Trophoblast cell (in vitro differentiated cells and primary cell): ENCODE data around the gene EPS8.

Experiments used
- DNase-seq, 2 donors: peaks; one replicate each; pipeline ENCODE4 v3.0.0-alpha.2; 2016
- H2AFZ ChIP-seq: 2 replicates; pipeline ENCODE4 v1.6.1; 2013; ENCODE audit warnings: low read length, moderate library complexity, mild to moderate bottlenecking; ENCODE audit not compliant: insufficient read depth, poor library complexity
- H2AK5ac ChIP-seq: 2 replicates; pipeline ENCODE4 v1.6.1; 2013; ENCODE audit warnings: mild to moderate bottlenecking, low read length
- H2BK120ac ChIP-seq: 2 replicates; pipeline ENCODE4 v1.6.1; 2013; ENCODE audit warnings: low read length, mild to moderate bottlenecking, moderate library complexity; ENCODE audit not compliant: insufficient read depth, poor library complexity
- H2BK12ac ChIP-seq: 2 replicates; pipeline ENCODE4 v1.6.1; 2013; ENCODE audit warnings: mild to moderate bottlenecking, low read length, moderate library complexity
- H2BK5ac ChIP-seq: 2 replicates; pipeline ENCODE4 v1.6.1; 2013; ENCODE audit warnings: low read length, low read depth, moderate library complexity, mild to moderate bottlenecking; ENCODE audit not compliant: poor library complexity
- H3K14ac ChIP-seq: 2 replicates; pipeline ENCODE4 v1.6.1; 2013; ENCODE audit warnings: mild to moderate bottlenecking, low read length
- H3K18ac ChIP-seq: 2 replicates; pipeline ENCODE4 v1.6.1; 2013; ENCODE audit warnings: mild to moderate bottlenecking, low read length
- H3K23ac ChIP-seq: 2 replicates; pipeline ENCODE4 v1.6.1; 2013; ENCODE audit warnings: low read length
- H3K27ac ChIP-seq: 2 replicates; pipeline ENCODE4 v1.5.1; 2013; ENCODE audit warnings: low read depth, mild to moderate bottlenecking, inconsistent platforms, low read length, moderate library complexity
- H3K27me3 ChIP-seq: 2 replicates; pipeline ENCODE4 v1.6.1; 2013; ENCODE audit warnings: inconsistent platforms, mild to moderate bottlenecking, low read length, moderate library complexity; ENCODE audit not compliant: insufficient read depth
- H3K36me3 ChIP-seq, 2 experiments: 1 replicate in 1 of 2; 2 replicates in 1 of 2; pipeline ENCODE4 v1.6.1; 2013; ENCODE audit warnings: low read length in 2 of 2, mild to moderate bottlenecking in 2 of 2, moderate library complexity in 1 of 2; ENCODE audit not compliant: insufficient read depth in 2 of 2, control insufficient read depth in 1 of 2
- H3K4ac ChIP-seq: 2 replicates; pipeline ENCODE4 v1.6.1; 2013; ENCODE audit warnings: low read depth, mild to moderate bottlenecking, low read length, moderate library complexity
- H3K4me1 ChIP-seq, 2 experiments: 1 replicate in 1 of 2; 2 replicates in 1 of 2; pipeline ENCODE4 v1.6.1; 2013; ENCODE audit warnings: low read length in 2 of 2, mild to moderate bottlenecking in 2 of 2, moderate library complexity in 1 of 2; ENCODE audit not compliant: insufficient read depth in 2 of 2, control insufficient read depth in 1 of 2
- H3K4me2 ChIP-seq: 2 replicates; pipeline ENCODE4 v1.6.1; 2013; ENCODE audit warnings: inconsistent platforms, mild to moderate bottlenecking, low read length, moderate library complexity
- H3K4me3 ChIP-seq: 2 replicates; pipeline ENCODE4 v1.5.1; 2013; ENCODE audit warnings: mild to moderate bottlenecking, low read depth, low read length, inconsistent platforms
- H3K79me1 ChIP-seq: one replicate; pipeline ENCODE4 v1.6.1; 2013; ENCODE audit warnings: low read length
- H3K79me2 ChIP-seq: 2 replicates; pipeline ENCODE4 v1.6.1; 2013; ENCODE audit warnings: low read length, mild to moderate bottlenecking; ENCODE audit not compliant: control insufficient read depth, insufficient read depth, poor library complexity
- H3K9ac ChIP-seq: 2 replicates; pipeline ENCODE4 v1.6.1; 2013; ENCODE audit warnings: mild to moderate bottlenecking, low read length
- H3K9me3 ChIP-seq: 2 replicates; pipeline ENCODE4 v1.6.1; 2013; ENCODE audit warnings: low read depth, mild to moderate bottlenecking, control low read depth, inconsistent platforms, low read length; ENCODE audit not compliant: insufficient read depth
- H4K12ac ChIP-seq: 2 replicates; pipeline ENCODE4 v1.6.1; 2013; ENCODE audit warnings: low read depth, mild to moderate bottlenecking, low read length, moderate library complexity
- H4K8ac ChIP-seq: 2 replicates; pipeline ENCODE4 v1.6.1; 2013; ENCODE audit warnings: low read depth, mild to moderate bottlenecking, low read length, moderate library complexity
- H4K91ac ChIP-seq: one replicate; pipeline ENCODE4 v1.6.1; 2013; ENCODE audit warnings: low read depth, mild to moderate bottlenecking, low read length, moderate library complexity
- WGBS: extraction: QIAGEN DNeasy Blood & Tissue Kit; methylation state at CpG from one replicate; pipeline ENCODE4 v1.1.7; 2013; ENCODE audit warnings: missing lambda C conversion rate; ENCODE audit not compliant: insufficient read length, insufficient coverage; ENCODE audit errors: extremely low coverage; 5-methylcytosine and 5-hydroxymethylcytosine counted together

The EPS8 gene

DNA sequence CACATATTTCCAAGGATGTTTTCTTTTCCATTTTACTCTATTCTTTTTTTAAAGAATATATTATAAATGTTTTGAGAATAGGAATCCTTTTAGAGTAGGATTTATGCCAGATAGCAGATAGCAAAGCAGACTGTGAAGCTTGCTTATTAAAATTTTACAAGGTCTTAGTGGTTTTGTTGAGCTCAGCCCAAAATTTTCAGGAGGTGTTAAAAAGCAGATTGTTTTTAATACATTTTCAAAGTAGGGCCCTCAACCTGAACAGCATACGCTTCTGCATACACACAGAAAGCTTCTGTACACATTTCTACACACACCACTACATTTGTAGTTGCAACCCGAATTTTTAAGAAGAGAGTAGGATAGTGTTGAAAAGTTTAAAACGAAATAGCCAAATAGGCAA lies 151.0 kb downstream of the EPS8 start:
- Histone ChIP-seq H3K14ac (no peak overlapping the region), H3K36me3 (no peaks in the 10 kb centered on the region), H4K91ac (no peak overlapping the region), H3K79me2 (no peaks in the 10 kb centered on the region), H2AK5ac (no peak overlapping the region), H3K79me1 (no peaks in the 10 kb centered on the region), H3K4ac (no peak overlapping the region), H4K12ac (no peak overlapping the region), H2AFZ (no peak overlapping the region), H2BK120ac (no peak overlapping the region), H3K4me1 (no peaks in the 10 kb centered on the region), H3K4me2 (no peak overlapping the region), H3K27me3 (no peaks in the 10 kb centered on the region), H2BK5ac (no peak overlapping the region), H3K27ac (no peak overlapping the region), H4K8ac (no peak overlapping the region), H3K4me3 (no peak overlapping the region), H3K18ac (no peak overlapping the region), H3K23ac (no peak overlapping the region), H3K9ac (no peak overlapping the region), H3K9me3 (no peaks in the 10 kb centered on the region), H2BK12ac (no peak overlapping the region)
- WGBS, result no CpG with 5 or more reads among the region's 3 CpGs
- no peak for DNase-seq

DNA sequence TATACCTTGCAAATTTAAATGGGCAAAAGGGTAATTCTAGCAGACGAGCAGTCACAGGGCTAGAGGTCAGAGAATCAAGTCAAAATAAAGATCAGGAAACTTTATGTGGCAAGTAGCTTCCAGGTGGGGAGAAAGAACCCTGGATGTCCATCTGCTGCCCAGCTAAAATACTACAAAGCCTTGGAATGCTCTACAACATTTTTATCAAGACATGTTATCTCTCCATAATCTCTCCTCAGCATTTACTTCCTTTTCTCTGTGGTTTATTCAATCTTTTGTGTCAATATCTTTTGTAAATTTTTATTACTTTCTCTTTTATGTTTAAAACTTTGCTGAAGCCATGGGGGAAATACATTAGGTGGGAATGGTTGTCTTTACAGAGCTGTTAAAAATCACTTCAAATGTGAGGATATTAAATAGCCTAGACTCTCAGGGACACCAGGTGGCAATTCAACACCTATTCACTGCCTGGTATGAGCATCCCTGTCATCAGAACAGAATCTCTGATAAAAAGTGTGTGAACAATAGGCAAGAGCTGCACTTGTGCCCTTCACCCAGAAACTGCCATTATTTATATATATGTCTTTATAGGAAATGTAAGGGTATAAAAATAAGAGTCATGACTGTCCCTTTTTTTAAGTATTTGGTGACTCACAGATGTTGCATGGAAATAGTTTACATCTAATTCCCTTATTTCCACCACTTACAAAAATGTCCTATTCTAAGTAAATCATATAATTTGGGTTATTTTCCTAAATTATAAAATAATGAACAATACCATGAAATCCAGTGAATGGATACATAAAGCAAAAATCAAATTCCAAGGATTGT lies 152.9 kb downstream of the EPS8 start:
- no peak overlapping the region for H3K4ac ChIP-seq

DNA sequence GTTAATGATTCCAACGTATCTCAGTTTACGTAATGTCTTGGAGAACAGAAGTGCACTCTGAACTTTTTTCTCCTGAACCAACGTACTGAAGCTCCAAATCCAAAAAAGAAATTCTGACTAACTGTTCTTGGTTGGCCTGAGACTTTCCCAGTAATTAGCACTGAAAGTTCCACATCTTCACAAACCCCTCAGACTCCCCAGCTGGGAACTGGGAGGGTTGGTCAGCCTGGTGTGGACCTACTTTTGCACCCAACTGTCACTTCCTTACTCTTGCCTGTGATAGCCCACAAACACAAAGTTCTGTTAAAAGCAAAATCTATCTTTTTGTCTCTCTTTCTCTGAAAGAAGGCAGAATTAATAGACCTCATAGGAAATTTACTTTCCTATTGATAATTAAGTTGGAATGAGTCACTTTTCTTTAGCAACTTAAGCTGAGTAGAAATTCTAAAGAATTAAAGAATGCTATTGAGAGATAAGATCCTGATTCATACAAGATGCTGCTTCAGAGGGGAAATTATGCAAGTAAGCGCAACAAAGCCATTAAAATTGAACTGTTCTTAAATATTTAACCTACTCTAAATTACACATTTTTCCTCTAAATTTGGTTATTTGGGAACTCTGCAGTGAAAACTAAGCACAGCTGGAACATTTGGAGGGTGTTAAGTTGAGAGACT lies 155.0 kb downstream of the EPS8 start:
- H2AFZ ChIP-seq, result no peak overlapping the region
- H2BK120ac ChIP-seq, result no peak overlapping the region
- H3K9ac ChIP-seq, result no peak overlapping the region
- H3K18ac ChIP-seq, result no peak overlapping the region
- H4K12ac ChIP-seq, result no peak overlapping the region
- peaks cover 2% of the 10 kb centered on the region for H3K79me1 ChIP-seq
- no peaks in the 10 kb centered on the region for H3K9me3 ChIP-seq
- no peak overlapping the region for H3K14ac ChIP-seq
- H4K8ac ChIP-seq, result no peak overlapping the region
- no CpG with 5 or more reads among the region's 4 CpGs for WGBS
- no peak for DNase-seq
- no peaks in the 10 kb centered on the region for H3K27me3 ChIP-seq
- no peak overlapping the region for H3K4me3 ChIP-seq
- no peak overlapping the region for H2AK5ac ChIP-seq
- H4K91ac ChIP-seq, result no peak overlapping the region
- no peaks in the 10 kb centered on the region for H3K79me2 ChIP-seq
- H3K23ac ChIP-seq, result no peak overlapping the region
- no peaks in the 10 kb centered on the region for H3K36me3 ChIP-seq
- no peak overlapping the region for H3K4ac ChIP-seq
- H3K4me2 ChIP-seq, result no peak overlapping the region
- no peak overlapping the region for H2BK5ac ChIP-seq
- no peak overlapping the region for H2BK12ac ChIP-seq
- peaks cover 2% of the 10 kb centered on the region in 2 experiments for H3K4me1 ChIP-seq
- no peak overlapping the region for H3K27ac ChIP-seq

More for the DNA sequence above, 152.9 kb downstream of the EPS8 start:
- Histone ChIP-seq H2AK5ac (no peak overlapping the region), H3K4me2 (no peak overlapping the region), H3K27me3 (no peaks in the 10 kb centered on the region), H3K79me1 (no peaks in the 10 kb centered on the region), H3K9ac (no peak overlapping the region), H3K9me3 (no peaks in the 10 kb centered on the region), H2BK120ac (no peak overlapping the region), H3K14ac (no peak overlapping the region), H4K8ac (no peak overlapping the region), H3K79me2 (no peaks in the 10 kb centered on the region), H3K4me3 (no peak overlapping the region), H2AFZ (no peak overlapping the region), H3K36me3 (no peaks in the 10 kb centered on the region), H3K4me1 (peaks cover 2% of the 10 kb centered on the region in 2 experiments), H3K23ac (no peak overlapping the region), H3K18ac (no peak overlapping the region), H4K12ac (no peak overlapping the region), H4K91ac (no peak overlapping the region), H2BK5ac (no peak overlapping the region), H2BK12ac (no peak overlapping the region), H3K27ac (no peak overlapping the region)
- no peak for DNase-seq
- no CpG with 5 or more reads among the region's 1 CpG for WGBS

DNA sequence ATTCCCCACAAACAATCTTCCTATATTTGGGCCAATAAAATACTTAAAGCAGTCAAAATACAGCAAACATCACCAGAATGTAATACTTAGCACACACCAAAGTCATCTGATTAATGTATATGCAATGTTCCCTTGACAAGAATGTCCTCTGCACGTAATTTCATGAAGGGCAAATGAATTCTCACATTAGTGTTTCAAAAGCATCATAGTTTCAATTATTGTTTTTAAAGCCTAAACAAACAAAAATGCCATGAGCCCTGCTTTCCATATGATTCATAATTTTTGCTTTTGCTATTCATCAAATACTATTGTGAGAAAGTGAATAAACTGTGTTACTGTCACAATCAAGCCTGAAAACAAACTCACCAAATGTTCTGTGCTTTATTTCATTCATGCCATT lies 156.0 kb downstream of the EPS8 start:
- H3K4me3 ChIP-seq, result no peak overlapping the region
- H4K12ac ChIP-seq, result no peak overlapping the region
- H3K9me3 ChIP-seq, result no peaks in the 10 kb centered on the region
- H3K4me1 ChIP-seq, result peaks cover 2 to 4% of the 10 kb centered on the region in 2 experiments
- H3K79me1 ChIP-seq, result peaks cover 4% of the 10 kb centered on the region
- H3K9ac ChIP-seq, result no peak overlapping the region
- no peaks in the 10 kb centered on the region for H3K79me2 ChIP-seq
- WGBS, result no CpG with 5 or more reads among the region's 1 CpG
- no peak overlapping the region for H2BK12ac ChIP-seq
- no peaks in the 10 kb centered on the region for H3K36me3 ChIP-seq
- no peak overlapping the region for H2BK5ac ChIP-seq
- no peak for DNase-seq
- no peak overlapping the region for H3K4me2 ChIP-seq
- H2BK120ac ChIP-seq, result no peak overlapping the region
- no peaks in the 10 kb centered on the region for H3K27me3 ChIP-seq
- H3K18ac ChIP-seq, result no peak overlapping the region
- H3K14ac ChIP-seq, result no peak overlapping the region
- H3K23ac ChIP-seq, result no peak overlapping the region
- H4K8ac ChIP-seq, result no peak overlapping the region
- H4K91ac ChIP-seq, result no peak overlapping the region
- H3K27ac ChIP-seq, result no peak overlapping the region
- no peak overlapping the region for H2AK5ac ChIP-seq
- no peak overlapping the region for H2AFZ ChIP-seq
- H3K4ac ChIP-seq, result no peak overlapping the region
